Measurements from ENCODE around the gene ANKS3. TPM values are rescaled to one million over a fixed set of nuclear protein-coding genes. Genes with fewer than 3 reads are reported as not detected.

Gene ANKS3
- total RNA-seq, 1 experiment from 2014 or later = 19.7 TPM

DNA sequence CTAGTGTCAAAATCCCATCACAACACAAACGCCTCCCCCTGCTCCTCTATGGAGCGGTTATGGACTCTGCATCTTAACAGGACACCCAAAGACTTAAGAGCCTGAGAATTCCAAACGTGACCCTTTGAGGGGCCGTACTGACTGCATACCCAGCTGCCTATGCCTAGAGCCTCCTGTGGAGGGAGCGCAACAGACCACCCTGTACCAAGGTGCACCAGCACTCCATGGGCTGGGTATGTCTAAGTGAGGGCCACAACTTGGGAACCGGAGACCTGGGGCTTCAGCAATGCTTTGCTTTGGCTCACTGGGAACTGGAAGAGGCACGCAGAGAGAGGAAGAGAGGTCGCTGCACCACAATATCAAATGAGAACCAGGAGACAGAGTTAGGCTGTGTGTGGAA is 5.4 kb downstream of the ANKS3 start:
- no peak for DNase-seq (ENCODE audit: low read depth)

- no peak for DNase-seq (ENCODE audit: low read depth)
These were observed 7.5 kb downstream of the ANKS3 start for GRCh38 chr16:4726616-4727015.

- no peak for DNase-seq (ENCODE audit: low read depth)
These were observed 9.3 kb downstream of the ANKS3 start for GRCh38 chr16:4724661-4725270.

DNA sequence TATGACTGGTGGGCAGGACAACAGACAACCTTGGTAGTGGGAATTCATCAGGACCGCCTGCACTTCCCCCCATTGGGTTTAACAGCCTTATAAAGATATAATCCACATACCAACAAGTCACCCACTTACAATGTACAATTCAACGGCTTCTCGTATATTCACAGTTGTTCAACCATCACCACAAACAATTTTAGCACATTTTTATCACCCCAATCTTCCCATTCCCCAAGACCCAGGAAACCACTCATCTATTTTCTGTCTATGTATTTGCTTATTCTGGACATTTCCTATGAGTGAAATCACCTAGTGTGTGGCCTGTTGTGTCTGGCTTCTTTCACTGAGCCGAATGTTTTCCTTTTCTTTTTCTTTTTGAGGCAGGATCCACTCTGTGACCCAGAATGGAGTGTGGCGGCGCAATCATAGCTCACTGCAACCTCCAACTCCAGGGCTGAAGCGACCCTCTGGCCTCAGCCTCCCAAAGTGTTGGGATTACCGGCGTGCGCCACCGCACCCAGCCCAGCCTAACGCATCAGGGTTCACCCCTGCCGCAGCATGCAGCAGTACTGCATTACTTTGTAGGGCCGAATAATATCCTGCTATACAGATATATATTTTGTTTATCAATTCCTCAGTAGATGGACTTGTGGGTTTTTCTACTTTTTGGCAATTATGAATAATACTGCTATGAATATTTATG is 10.9 kb downstream of the ANKS3 start:
- no peak for DNase-seq (ENCODE audit: low read depth)

GRCh38 chr16:4718466-4718865 is 15.6 kb downstream of the ANKS3 start:
- DNase-seq (ENCODE audit: low read depth) = no peak

DNA sequence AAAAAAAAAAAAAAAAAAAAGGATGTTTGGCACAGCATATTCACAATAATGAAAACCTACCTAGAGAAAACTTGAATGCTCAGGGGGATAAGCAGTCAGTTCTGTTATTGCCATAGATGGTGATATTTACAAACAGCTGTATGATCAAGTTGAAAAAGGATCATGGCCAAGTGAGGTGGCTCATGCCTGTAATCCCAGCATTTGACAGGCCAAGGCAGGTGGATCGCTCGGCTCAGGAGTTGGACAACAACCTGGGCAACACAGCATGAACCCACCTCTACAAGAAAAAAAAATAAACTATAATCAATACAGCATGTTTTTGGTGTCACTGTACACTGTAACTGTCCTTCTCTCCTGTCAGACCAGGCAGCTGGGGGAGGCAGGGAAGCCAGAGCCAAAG is 19.1 kb downstream of the ANKS3 start:
- DNase-seq (ENCODE audit: low read depth) = no peak

DNA sequence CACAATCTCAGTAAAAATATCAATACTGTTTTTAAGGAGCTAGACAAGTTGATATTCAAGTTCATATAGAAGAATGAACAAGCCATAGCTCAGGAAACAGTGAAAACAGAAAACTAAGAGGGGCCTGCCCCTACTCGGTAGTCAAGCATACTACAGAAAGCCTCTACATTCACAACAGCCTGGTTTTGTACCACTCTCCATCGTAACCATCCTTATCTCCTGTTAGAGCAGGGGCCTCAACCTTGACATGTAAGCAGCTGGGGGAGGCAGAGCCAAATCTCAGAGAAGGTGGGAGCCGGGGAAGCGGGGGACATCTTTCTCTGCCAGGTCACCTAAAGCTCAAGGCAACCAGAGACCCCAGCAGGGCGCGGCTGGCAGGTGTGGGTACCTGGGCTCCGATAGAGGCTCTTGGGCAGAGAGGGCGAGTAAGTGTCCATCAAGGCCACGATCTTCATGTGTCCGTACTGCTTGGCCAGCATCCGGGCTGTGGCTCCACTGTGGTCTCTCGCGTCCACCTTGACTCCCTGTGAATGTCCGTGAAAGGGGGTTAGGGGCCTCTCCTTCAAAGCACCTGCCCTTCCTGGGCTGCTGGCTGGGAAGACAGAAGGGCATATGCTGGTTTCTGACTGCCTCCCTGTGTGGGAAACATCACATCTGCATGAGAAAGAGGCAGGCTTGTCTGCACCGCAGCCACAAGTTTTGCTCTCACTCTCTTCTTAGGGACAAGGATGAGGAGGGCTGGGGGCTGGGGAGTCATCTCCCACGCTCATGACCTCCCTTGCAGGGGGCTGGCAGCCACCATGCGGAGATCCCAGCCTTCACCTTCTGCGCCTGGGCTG is 20.2 kb downstream of the ANKS3 start:
- no peak for DNase-seq (ENCODE audit: low read depth)

GRCh38 chr16:4709481-4709880 is 24.6 kb downstream of the ANKS3 start:
- DNase-seq (ENCODE audit: low read depth) = no peak

- no peak for DNase-seq (ENCODE audit: low read depth)
These were observed 27.2 kb downstream of the ANKS3 start for GRCh38 chr16:4706871-4707270.

- no peak for DNase-seq (ENCODE audit: low read depth)
These were observed 29.2 kb downstream of the ANKS3 start for GRCh38 chr16:4704913-4705312.

- DNase-seq (ENCODE audit: low read depth) = no peak
These were observed 29.6 kb downstream of the ANKS3 start for GRCh38 chr16:4704491-4704890.

DNA sequence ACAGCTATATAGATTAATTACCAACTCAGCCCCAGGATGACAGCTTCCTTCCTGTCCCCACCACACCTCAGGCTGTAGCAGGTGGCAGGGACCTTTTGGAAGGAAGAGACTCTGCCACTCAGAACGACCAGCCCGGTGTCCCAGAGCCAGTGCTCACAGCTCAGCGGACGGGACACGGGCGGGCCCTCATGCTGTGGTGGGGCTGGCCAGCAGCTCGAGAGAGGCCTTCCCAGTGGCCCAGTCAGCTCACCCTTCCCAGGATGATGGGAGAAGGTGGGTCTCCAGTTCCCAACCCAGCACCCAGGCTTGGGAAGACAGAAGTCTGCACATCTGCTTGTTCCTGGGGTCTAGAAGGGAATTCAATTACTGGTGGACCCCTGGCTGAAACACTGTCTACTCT is 30.2 kb downstream of the ANKS3 start:
- no peak for DNase-seq (ENCODE audit: low read depth)

DNA sequence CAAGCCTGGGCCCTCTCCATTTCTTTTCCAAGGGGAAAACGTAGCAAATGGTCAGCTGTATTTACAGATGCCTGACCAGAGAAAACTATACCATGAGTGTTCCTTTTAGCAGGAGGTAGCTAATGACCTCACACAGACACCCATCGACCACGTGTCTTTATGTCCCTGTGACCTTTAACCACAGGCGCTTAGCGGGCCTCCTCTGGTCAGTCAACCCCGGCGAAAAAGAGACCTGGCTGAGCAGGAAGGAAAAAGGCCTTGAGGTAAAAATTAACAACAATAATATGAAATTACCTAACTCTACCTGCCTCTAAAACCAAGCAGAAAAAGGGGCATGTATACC is 31.6 kb downstream of the ANKS3 start:
- no peak for DNase-seq (ENCODE audit: low read depth)

DNA sequence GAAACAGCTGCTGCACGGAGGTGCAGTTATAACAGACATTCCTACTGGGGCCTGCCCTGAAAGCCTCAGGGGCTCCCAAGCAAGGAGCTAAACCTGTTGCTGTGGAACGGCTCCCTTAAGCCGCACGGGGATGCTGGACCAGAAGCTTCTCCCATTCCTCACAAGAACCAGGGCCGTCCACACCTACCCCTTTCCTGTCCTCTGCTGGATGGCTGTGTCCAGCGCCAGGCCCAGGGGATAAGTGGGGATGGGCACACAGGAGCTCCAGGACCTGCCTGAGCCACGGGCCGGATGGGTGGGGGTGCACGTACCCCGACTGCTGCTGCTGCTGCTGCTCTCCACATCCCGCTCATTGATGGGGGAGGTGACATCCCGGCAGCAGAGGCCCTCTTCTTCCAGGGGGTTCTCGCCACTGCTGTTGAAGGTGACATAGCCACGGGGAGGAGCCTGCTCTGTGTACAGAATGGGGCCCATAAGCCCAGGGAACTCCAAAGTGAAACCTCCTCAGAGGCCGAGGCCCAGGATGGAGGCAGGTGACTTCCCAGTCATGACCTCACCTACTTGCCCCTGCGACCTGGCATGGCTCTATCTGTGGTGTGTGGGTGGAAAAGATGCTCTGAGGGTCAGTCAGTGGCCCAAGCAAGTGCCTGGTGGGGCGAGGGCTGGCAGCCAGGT is 32.1 kb downstream of the ANKS3 start:
- DNase-seq (ENCODE audit: low read depth) = no peak

DNA sequence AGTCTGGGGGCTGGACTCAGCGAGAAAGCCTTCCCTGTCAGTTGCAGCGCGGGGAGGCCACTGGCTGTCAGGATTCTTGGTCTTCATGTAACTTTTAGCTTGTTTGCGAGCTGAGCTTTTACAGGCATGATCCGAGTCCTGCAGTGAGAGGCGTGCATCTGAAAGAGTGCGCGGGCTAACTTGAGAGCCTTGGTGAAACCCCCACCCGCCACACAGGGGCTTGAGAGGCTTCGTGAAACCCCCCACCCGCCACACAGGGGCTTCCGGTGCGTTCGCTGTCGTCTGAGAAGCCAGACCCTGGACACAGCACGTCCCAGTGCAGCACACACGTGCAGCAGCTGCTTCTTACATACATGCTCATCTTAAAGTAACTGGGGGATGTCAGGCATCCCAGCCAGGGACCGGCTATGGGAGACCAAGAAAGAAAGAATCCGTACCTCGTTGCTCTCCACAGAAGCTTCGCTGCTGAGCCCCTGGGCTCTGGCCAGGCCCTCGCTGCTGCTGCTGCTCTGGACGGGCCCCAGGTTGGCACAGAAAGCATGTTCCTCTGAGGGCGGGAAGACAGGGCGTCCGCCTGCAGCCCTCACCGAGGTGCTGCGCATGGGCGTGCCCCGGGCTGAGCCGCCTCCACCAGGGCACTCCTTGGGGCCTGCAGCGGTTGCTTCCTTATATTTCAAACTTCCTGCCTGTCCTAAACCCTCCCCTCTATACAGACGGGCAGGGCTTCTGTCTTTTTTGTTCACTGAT is 32.9 kb downstream of the ANKS3 start:
- no peak for DNase-seq (ENCODE audit: low read depth)

GRCh38 chr16:4700380-4700996 is 33.6 kb downstream of the ANKS3 start:
- no peak for DNase-seq (ENCODE audit: low read depth)

DNA sequence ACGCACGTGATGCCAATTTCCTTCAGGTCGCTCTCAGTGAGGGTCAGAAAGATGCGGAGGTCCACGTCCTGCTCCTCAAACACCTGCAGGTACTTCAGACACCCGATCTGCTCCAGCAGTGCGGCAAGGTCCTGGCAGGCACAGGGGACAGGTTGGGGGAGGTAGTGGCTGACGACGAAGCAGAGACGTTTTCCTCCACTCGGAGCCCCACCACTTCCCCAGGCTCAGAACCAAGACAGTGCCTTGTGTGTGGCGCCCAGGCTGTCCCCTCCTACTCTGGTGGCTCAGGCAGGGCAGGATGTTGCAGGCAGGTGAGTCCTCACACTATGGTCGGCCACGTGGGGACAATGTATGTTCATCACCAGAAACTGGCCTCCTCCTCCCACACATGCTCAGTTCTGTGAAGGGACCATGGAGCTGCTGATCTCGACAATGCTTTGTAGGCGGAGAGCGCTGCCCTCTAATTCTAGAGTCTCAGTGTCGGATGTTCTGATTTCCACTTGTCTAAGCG is 35.0 kb downstream of the ANKS3 start:
- DNase-seq (ENCODE audit: low read depth) = no peak

GRCh38 chr16:4698321-4699045 is 35.6 kb downstream of the ANKS3 start:
- no peak for DNase-seq (ENCODE audit: low read depth)

- DNase-seq (ENCODE audit: low read depth) = no peak
These were observed 36.2 kb downstream of the ANKS3 start for GRCh38 chr16:4697848-4698291.

Data from HT1080 (cell line).